ENCODE measurements around the gene RSU1. TPM values are rescaled to one million over a fixed set of nuclear protein-coding genes. Genes with fewer than 3 reads are reported as not detected.

The RSU1 gene
- total and polyA plus RNA-seq, 7 donors, result 46.2 to 94.7 (median 62.4) TPM

DNA sequence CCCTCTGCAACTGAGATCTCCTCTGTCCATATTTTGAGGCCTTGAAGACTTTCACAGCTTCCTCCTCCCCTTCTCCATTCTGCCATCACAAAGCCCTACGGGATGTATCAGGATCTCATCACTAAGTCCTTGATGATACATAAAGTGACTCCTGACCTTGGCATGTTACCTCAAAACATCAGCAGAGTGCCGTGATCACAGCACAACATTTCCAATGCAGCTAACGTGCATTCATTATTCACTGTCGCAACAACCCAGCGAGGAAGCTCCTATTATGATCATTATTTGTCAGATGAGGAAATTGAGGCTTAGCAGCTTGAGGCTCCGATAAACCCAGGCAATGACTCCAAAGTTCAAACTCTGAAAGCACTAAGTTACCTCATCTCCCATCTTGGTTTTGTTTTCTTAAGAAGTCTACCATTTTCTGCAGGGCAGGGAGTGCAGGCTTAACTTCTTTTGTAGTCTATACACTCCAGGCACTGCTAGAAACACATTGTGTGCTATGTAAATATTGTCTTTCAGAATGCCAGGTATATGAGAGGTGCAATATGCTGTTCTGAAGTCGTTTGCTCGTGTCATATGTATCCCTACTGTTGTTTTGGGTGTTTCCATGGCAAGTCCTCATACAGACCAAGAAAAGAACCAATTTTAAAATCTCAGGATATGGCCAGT is 215.0 kb downstream of the RSU1 start:
- Histone ChIP-seq H3K9me3 (no peaks in the 10 kb centered on the region), H3K36me3 (peaks cover 0 to 2% (median 0%) of the 10 kb centered on the region in 4 donors), H3K27me3 (no peaks in the 10 kb centered on the region), H3K27ac (no peak overlapping the region), H3K4me1 (no peaks in the 10 kb centered on the region), H3K4me3 (no peak overlapping the region)
- no peak for DNase-seq
- 72 to 84% methylated on average over 8 of the region's 8 CpGs for WGBS, 2 donors
- intact Hi-C loops (cut with DNase I), result no loop called here
- TF ChIP-seq CTCF (IDR thresholded peaks at IDR 0.05), result no peak

DNA sequence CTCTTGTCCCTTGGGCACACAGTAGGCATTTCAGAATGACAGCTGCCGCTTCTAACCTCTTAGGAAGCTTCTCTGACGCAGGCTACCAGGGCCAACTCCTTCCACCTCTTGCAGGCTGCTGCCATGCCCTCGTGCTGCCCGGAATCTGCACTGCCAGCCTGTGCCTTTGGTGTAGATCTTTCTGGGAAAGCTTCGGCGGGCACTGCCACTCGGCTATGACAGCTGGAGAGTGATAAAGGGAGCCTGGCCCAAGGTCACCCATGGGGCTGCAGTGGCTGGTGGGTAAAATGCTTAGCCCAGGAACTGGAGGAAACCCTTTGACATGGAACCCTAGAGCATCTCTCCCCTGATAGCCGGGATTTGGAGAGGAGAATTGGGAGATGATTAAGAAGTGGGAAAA is 217.6 kb downstream of the RSU1 start:
- no peaks in the 10 kb centered on the region for H3K9me3 ChIP-seq
- H3K27me3 ChIP-seq, result no peaks in the 10 kb centered on the region
- no peak overlapping the region for H3K4me3 ChIP-seq
- no peak for DNase-seq
- 95 to 96% methylated on average over 8 of the region's 8 CpGs for WGBS, 2 donors
- H3K36me3 ChIP-seq, result peaks cover 0 to 7% (median 0%) of the 10 kb centered on the region in 4 donors
- no peaks in the 10 kb centered on the region for H3K4me1 ChIP-seq
- H3K27ac ChIP-seq, result no peak overlapping the region
- intact Hi-C loops (cut with DNase I), result no loop called here
- TF ChIP-seq POLR2A (IDR thresholded peaks at IDR 0.05) (no peak), CTCF (IDR thresholded peaks at IDR 0.05) (no peak), EP300 (IDR thresholded peaks at IDR 0.05) (no peak), POLR2AphosphoS5 (IDR thresholded peaks at IDR 0.05) (no peak)

DNA sequence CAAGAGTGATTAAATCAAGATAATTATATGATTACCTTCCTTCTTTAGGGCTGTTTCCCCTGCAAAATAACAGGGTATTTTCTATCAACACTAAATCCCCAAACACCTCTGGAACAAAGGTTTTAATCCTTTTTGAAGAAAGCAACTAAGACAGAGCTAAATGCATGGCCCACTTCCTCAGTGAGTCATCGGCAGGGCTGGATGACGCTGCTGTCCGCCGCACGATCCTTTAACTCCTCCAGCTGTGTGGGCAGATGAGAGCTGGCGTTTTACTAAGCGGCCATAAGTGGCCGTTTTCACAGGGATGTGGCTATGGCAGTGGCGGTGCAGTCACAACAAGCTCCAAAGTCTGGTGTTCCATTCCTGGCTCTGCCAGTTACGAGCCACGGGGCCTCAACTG is 219.6 kb downstream of the RSU1 start:
- no peaks in the 10 kb centered on the region for H3K27me3 ChIP-seq
- H3K4me1 ChIP-seq, result no peaks in the 10 kb centered on the region
- no peak for TF ChIP-seq EP300 (IDR thresholded peaks at IDR 0.05)
- no peak for TF ChIP-seq POLR2A (IDR thresholded peaks at IDR 0.05)
- H3K9me3 ChIP-seq, result no peaks in the 10 kb centered on the region
- H3K36me3 ChIP-seq, result peaks cover 0 to 20% (median 3%) of the 10 kb centered on the region in 4 donors
- intact Hi-C loops (cut with DNase I), result no loop called here
- WGBS, 2 donors, result 90 to 95% methylated on average over 11 of the region's 11 CpGs
- no peak overlapping the region for H3K27ac ChIP-seq
- no peak overlapping the region for H3K4me3 ChIP-seq
- no peak for DNase-seq

DNA sequence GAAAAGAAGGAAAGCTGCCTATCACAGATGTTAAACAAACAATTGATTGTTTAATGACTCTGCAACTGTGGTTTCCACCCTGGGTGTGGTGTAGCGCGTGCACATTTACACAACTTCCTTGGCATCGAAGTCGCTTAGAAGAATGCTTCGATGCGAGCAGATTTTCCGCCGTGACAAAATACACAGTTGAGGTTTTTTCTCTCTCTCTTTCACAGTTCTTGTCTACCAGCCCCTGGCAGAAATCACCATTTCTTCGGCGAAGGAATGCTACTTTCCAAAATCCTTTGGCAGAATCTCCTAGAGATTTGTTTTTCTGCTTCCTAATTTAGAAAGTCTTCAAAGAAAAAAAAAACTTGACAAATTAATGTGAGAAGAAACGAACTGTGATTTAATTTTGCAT is 224.8 kb downstream of the RSU1 start:
- H3K27me3 ChIP-seq, result no peaks in the 10 kb centered on the region
- H3K27ac ChIP-seq, result no peak overlapping the region
- WGBS, 2 donors, result 87 to 92% methylated on average over 11 of the region's 11 CpGs
- intact Hi-C loops (cut with DNase I), result no loop called here
- H3K9me3 ChIP-seq, result no peaks in the 10 kb centered on the region
- no peak for DNase-seq
- peaks cover 0 to 34% (median 3%) of the 10 kb centered on the region in 4 donors for H3K36me3 ChIP-seq
- TF ChIP-seq CTCF (IDR thresholded peaks at IDR 0.05) (no peak), POLR2A (IDR thresholded peaks at IDR 0.05) (no peak), POLR2AphosphoS5 (IDR thresholded peaks at IDR 0.05) (no peak), EP300 (IDR thresholded peaks at IDR 0.05) (no peak)
- H3K4me1 ChIP-seq, result no peaks in the 10 kb centered on the region
- H3K4me3 ChIP-seq, result no peak overlapping the region

- H3K27me3 ChIP-seq, result no peaks in the 10 kb centered on the region
- no peak for DNase-seq
- peaks cover 0 to 4% (median 0%) of the 10 kb centered on the region in 4 donors for H3K36me3 ChIP-seq
- H3K4me3 ChIP-seq, result no peak overlapping the region
- no peak overlapping the region for H3K27ac ChIP-seq
- H3K9me3 ChIP-seq, result no peaks in the 10 kb centered on the region
- 89 to 93% methylated on average over 7 of the region's 7 CpGs for WGBS, 2 donors
- intact Hi-C loops (cut with DNase I), result no loop called here
- no peaks in the 10 kb centered on the region for H3K4me1 ChIP-seq
- TF ChIP-seq POLR2AphosphoS5 (IDR thresholded peaks at IDR 0.05) (no peak), POLR2A (IDR thresholded peaks at IDR 0.05) (no peak)
Measured at GRCh38 chr10:16586358-16587138, 230.7 kb downstream of the RSU1 start.

Measured in sigmoid colon (tissue), 7 donors.